ENCODE results near the gene CX3CL1.

The CX3CL1 gene

GRCh38 chr16:57387598-57388354, 15.5 kb downstream of the CX3CL1 start:
- no peak overlapping the region for H3K18ac ChIP-seq (ENCODE audit: low read length)
- no peaks in the 10 kb centered on the region for H3K9me3 ChIP-seq (ENCODE audit: insufficient read depth, low read depth, low read length)

GRCh38 chr16:57388359-57389086, 16.2 kb downstream of the CX3CL1 start:
- H3K23ac ChIP-seq (ENCODE audit: low read length): no peak overlapping the region
- H3K9ac ChIP-seq (ENCODE audit: low read length): no peak overlapping the region
- H3K14ac ChIP-seq (ENCODE audit: low read length): no peak overlapping the region
- no peaks in the 10 kb centered on the region for H3K27me3 ChIP-seq (ENCODE audit: insufficient read depth, low read length)
- no peak overlapping the region for H2AFZ ChIP-seq (ENCODE audit: insufficient read depth, low read length, poor library complexity)
- no peak overlapping the region for H2AK5ac ChIP-seq (ENCODE audit: low read length)
- peaks cover 6% of the 10 kb centered on the region for H3K79me1 ChIP-seq (ENCODE audit: low read length)
- no peak for DNase-seq
- no peaks in the 10 kb centered on the region for H3K9me3 ChIP-seq (ENCODE audit: insufficient read depth, low read depth, low read length)
- no peak overlapping the region for H3K4me2 ChIP-seq (ENCODE audit: low read length)
- H3K4ac ChIP-seq (ENCODE audit: low read depth, low read length): no peak overlapping the region
- H3K4me1 ChIP-seq (ENCODE audit: control insufficient read depth in 1 of 2, insufficient read depth in 2 of 2, low read length in 2 of 2): peaks cover 11% of the 10 kb centered on the region in 2 experiments
- H4K12ac ChIP-seq (ENCODE audit: low read depth, low read length): no peak overlapping the region
- H4K91ac ChIP-seq (ENCODE audit: low read depth, low read length): peak overlapping the region; percentile 47
- H3K18ac ChIP-seq (ENCODE audit: low read length): no peak overlapping the region
- 100% methylated on average over 1 of the region's 7 CpGs for WGBS (ENCODE audit: extremely low coverage, insufficient coverage, insufficient read length)
- no peak overlapping the region for H2BK5ac ChIP-seq (ENCODE audit: low read depth, low read length, poor library complexity)
- no peak overlapping the region for H3K27ac ChIP-seq (ENCODE audit: low read depth, low read length)
- no peaks in the 10 kb centered on the region for H3K79me2 ChIP-seq (ENCODE audit: control insufficient read depth, insufficient read depth, low read length, poor library complexity)
- no peak overlapping the region for H3K4me3 ChIP-seq (ENCODE audit: low read depth, low read length)
- H2BK12ac ChIP-seq (ENCODE audit: low read length): no peak overlapping the region
- no peak overlapping the region for H4K8ac ChIP-seq (ENCODE audit: low read depth, low read length)
- no peaks in the 10 kb centered on the region for H3K36me3 ChIP-seq (ENCODE audit: control insufficient read depth in 1 of 2, insufficient read depth in 2 of 2, low read length in 2 of 2)
- no peak overlapping the region for H2BK120ac ChIP-seq (ENCODE audit: insufficient read depth, low read length, poor library complexity)

More at GRCh38 chr16:57387598-57388354, 15.5 kb downstream of the CX3CL1 start:
- WGBS (ENCODE audit: extremely low coverage, insufficient coverage, insufficient read length): no CpG with 5 or more reads among the region's 3 CpGs
- H4K12ac ChIP-seq (ENCODE audit: low read depth, low read length): no peak overlapping the region
- no peak overlapping the region for H3K4ac ChIP-seq (ENCODE audit: low read depth, low read length)
- no peak overlapping the region for H2BK120ac ChIP-seq (ENCODE audit: insufficient read depth, low read length, poor library complexity)
- H3K4me2 ChIP-seq (ENCODE audit: low read length): no peak overlapping the region
- H4K91ac ChIP-seq (ENCODE audit: low read depth, low read length): peak overlapping the region; percentile 47
- no peaks in the 10 kb centered on the region for H3K79me2 ChIP-seq (ENCODE audit: control insufficient read depth, insufficient read depth, low read length, poor library complexity)
- no peak overlapping the region for H2AK5ac ChIP-seq (ENCODE audit: low read length)
- no peaks in the 10 kb centered on the region for H3K36me3 ChIP-seq (ENCODE audit: control insufficient read depth in 1 of 2, insufficient read depth in 2 of 2, low read length in 2 of 2)
- no peak overlapping the region for H2BK12ac ChIP-seq (ENCODE audit: low read length)
- no peak overlapping the region for H2AFZ ChIP-seq (ENCODE audit: insufficient read depth, low read length, poor library complexity)
- H3K23ac ChIP-seq (ENCODE audit: low read length): no peak overlapping the region
- H3K4me3 ChIP-seq (ENCODE audit: low read depth, low read length): no peak overlapping the region
- no peak overlapping the region for H2BK5ac ChIP-seq (ENCODE audit: low read depth, low read length, poor library complexity)
- no peak overlapping the region for H3K27ac ChIP-seq (ENCODE audit: low read depth, low read length)
- no peak overlapping the region for H3K9ac ChIP-seq (ENCODE audit: low read length)
- H3K79me1 ChIP-seq (ENCODE audit: low read length): peaks cover 6% of the 10 kb centered on the region
- no peak overlapping the region for H4K8ac ChIP-seq (ENCODE audit: low read depth, low read length)
- no peak for DNase-seq
- H3K4me1 ChIP-seq (ENCODE audit: control insufficient read depth in 1 of 2, insufficient read depth in 2 of 2, low read length in 2 of 2): peaks cover 14 to 16% of the 10 kb centered on the region in 2 experiments
- H3K27me3 ChIP-seq (ENCODE audit: insufficient read depth, low read length): no peaks in the 10 kb centered on the region
- H3K14ac ChIP-seq (ENCODE audit: low read length): no peak overlapping the region

- Histone ChIP-seq H3K27me3 (ENCODE audit: insufficient read depth, low read length) (no peaks in the 10 kb centered on the region), H3K4me1 (ENCODE audit: control insufficient read depth in 1 of 2, insufficient read depth in 2 of 2, low read length in 2 of 2) (peaks cover 6% of the 10 kb centered on the region in 2 experiments), H2BK120ac (ENCODE audit: insufficient read depth, low read length, poor library complexity) (no peak overlapping the region), H4K8ac (ENCODE audit: low read depth, low read length) (no peak overlapping the region), H3K36me3 (ENCODE audit: control insufficient read depth in 1 of 2, insufficient read depth in 2 of 2, low read length in 2 of 2) (no peaks in the 10 kb centered on the region), H3K9ac (ENCODE audit: low read length) (no peak overlapping the region), H3K4ac (ENCODE audit: low read depth, low read length) (no peak overlapping the region), H3K18ac (ENCODE audit: low read length) (no peak overlapping the region), H2BK5ac (ENCODE audit: low read depth, low read length, poor library complexity) (no peak overlapping the region), H3K79me1 (ENCODE audit: low read length) (peaks cover 6% of the 10 kb centered on the region), H3K23ac (ENCODE audit: low read length) (peak overlapping the region; percentile 87), H3K27ac (ENCODE audit: low read depth, low read length) (no peak overlapping the region), H3K79me2 (ENCODE audit: control insufficient read depth, insufficient read depth, low read length, poor library complexity) (no peaks in the 10 kb centered on the region), H3K4me3 (ENCODE audit: low read depth, low read length) (no peak overlapping the region), H4K91ac (ENCODE audit: low read depth, low read length) (no peak overlapping the region), H2BK12ac (ENCODE audit: low read length) (no peak overlapping the region), H2AK5ac (ENCODE audit: low read length) (no peak overlapping the region), H3K4me2 (ENCODE audit: low read length) (no peak overlapping the region), H3K9me3 (ENCODE audit: insufficient read depth, low read depth, low read length) (no peaks in the 10 kb centered on the region), H3K14ac (ENCODE audit: low read length) (no peak overlapping the region), H2AFZ (ENCODE audit: insufficient read depth, low read length, poor library complexity) (no peak overlapping the region), H4K12ac (ENCODE audit: low read depth, low read length) (no peak overlapping the region)
- no CpG with 5 or more reads among the region's 3 CpGs for WGBS (ENCODE audit: extremely low coverage, insufficient coverage, insufficient read length)
- no peak for DNase-seq
These were observed 16.8 kb downstream of the CX3CL1 start for GRCh38 chr16:57389087-57389468.

- no peak for DNase-seq
- Histone ChIP-seq H3K9ac (ENCODE audit: low read length) (no peak overlapping the region), H3K4me3 (ENCODE audit: low read depth, low read length) (no peak overlapping the region), H4K8ac (ENCODE audit: low read depth, low read length) (no peak overlapping the region), H3K4me2 (ENCODE audit: low read length) (no peak overlapping the region), H2BK5ac (ENCODE audit: low read depth, low read length, poor library complexity) (no peak overlapping the region), H4K91ac (ENCODE audit: low read depth, low read length) (no peak overlapping the region), H3K79me2 (ENCODE audit: control insufficient read depth, insufficient read depth, low read length, poor library complexity) (no peaks in the 10 kb centered on the region), H3K79me1 (ENCODE audit: low read length) (no peaks in the 10 kb centered on the region), H3K14ac (ENCODE audit: low read length) (no peak overlapping the region), H3K27ac (ENCODE audit: low read depth, low read length) (no peak overlapping the region), H3K36me3 (ENCODE audit: control insufficient read depth in 1 of 2, insufficient read depth in 2 of 2, low read length in 2 of 2) (no peaks in the 10 kb centered on the region), H2AK5ac (ENCODE audit: low read length) (no peak overlapping the region), H2BK120ac (ENCODE audit: insufficient read depth, low read length, poor library complexity) (no peak overlapping the region), H3K27me3 (ENCODE audit: insufficient read depth, low read length) (no peaks in the 10 kb centered on the region), H3K4me1 (ENCODE audit: control insufficient read depth in 1 of 2, insufficient read depth in 2 of 2, low read length in 2 of 2) (no peaks in the 10 kb centered on the region), H2AFZ (ENCODE audit: insufficient read depth, low read length, poor library complexity) (no peak overlapping the region), H4K12ac (ENCODE audit: low read depth, low read length) (no peak overlapping the region), H3K18ac (ENCODE audit: low read length) (no peak overlapping the region), H3K23ac (ENCODE audit: low read length) (no peak overlapping the region), H2BK12ac (ENCODE audit: low read length) (no peak overlapping the region), H3K4ac (ENCODE audit: low read depth, low read length) (no peak overlapping the region), H3K9me3 (ENCODE audit: insufficient read depth, low read depth, low read length) (no peaks in the 10 kb centered on the region)
- WGBS (ENCODE audit: extremely low coverage, insufficient coverage, insufficient read length): no CpG with 5 or more reads among the region's 5 CpGs
These were observed 18.5 kb downstream of the CX3CL1 start for GRCh38 chr16:57390636-57391295.
